A673 (cell line): ENCODE measurements around the gene GALNTL6. TPM values are rescaled to one million over a fixed set of nuclear protein-coding genes. Genes with fewer than 3 reads are reported as not detected.

ENCODE experiments used
- BruUV-seq: library from RNA; stranded (reverse); fragments of 400-500 nt; replicated peaks from 2 replicates; lab custom pipeline; 2021; lab: Mats Ljungman, UMichigan
- CTCF ChIA-PET: fragments of 300-600 bp; sonication (Branson Sonifier 250); formaldehyde crosslinking; loops from one replicate; lab custom pipeline; 2022; ENCODE audit warnings: antibody characterized with exemption; lab: Charles Lee
- POLR2A ChIA-PET: fragments of 300-600 bp; sonication (Branson Sonifier 250); formaldehyde crosslinking; loops from one replicate; lab custom pipeline; 2022; ENCODE audit warnings: antibody characterized with exemption; ENCODE audit not compliant: low non-redundant PET; lab: Charles Lee
- DNase-seq: peaks from one replicate; pipeline ENCODE4 v3.0.0-alpha.2; 2015; ENCODE audit warnings: low spot score
- H3K27ac ChIP-seq: fragments of 200-600 bp; sonication (generic); 2 replicates; pipeline ENCODE4 v1.5.1; 2016; ENCODE audit warnings: mixed run types, low read depth, mild to moderate bottlenecking, mixed read lengths, antibody characterized with exemption, low read length; ENCODE audit not compliant: poor library complexity, severe bottlenecking
- H3K27me3 ChIP-seq: fragments of 200-600 bp; sonication (generic); replicated peaks from 2 replicates; pipeline ENCODE4 v1.6.1; 2017; ENCODE audit warnings: mixed run types, low read depth, mild to moderate bottlenecking, mixed read lengths, antibody characterized with exemption, low read length; ENCODE audit not compliant: insufficient read depth, poor library complexity
- H3K36me3 ChIP-seq: fragments of 200-600 bp; sonication (generic); 2 replicates; pipeline ENCODE4 v1.6.1; 2016; ENCODE audit warnings: mixed run types, mild to moderate bottlenecking, mixed read lengths, antibody characterized with exemption, low read length; ENCODE audit not compliant: insufficient read depth, poor library complexity, severe bottlenecking
- H3K4me1 ChIP-seq: fragments of 200-600 bp; sonication (generic); 2 replicates; pipeline ENCODE4 v1.6.1; 2017; ENCODE audit warnings: mixed run types, mild to moderate bottlenecking, mixed read lengths, antibody characterized with exemption, low read length; ENCODE audit not compliant: insufficient read depth, poor library complexity, severe bottlenecking
- H3K4me3 ChIP-seq: fragments of 200-600 bp; sonication (generic); 2 replicates; pipeline ENCODE4 v1.5.1; 2016; ENCODE audit warnings: low read depth, mixed run types, mild to moderate bottlenecking, mixed read lengths, low read length; ENCODE audit not compliant: poor library complexity, severe bottlenecking
- H3K9me3 ChIP-seq: fragments of 200-600 bp; sonication (generic); 2 replicates; pipeline ENCODE4 v1.6.1; 2016; ENCODE audit warnings: mixed run types, low read depth, mild to moderate bottlenecking, mixed read lengths, antibody characterized with exemption, low read length; ENCODE audit not compliant: poor library complexity, severe bottlenecking
- CTCF ChIP-seq: fragments of 300-800, 200-600 bp; sonication (generic); conservative IDR thresholded peaks from 2 replicates; pipeline ENCODE4 v1.5.1; 2017; ENCODE audit warnings: low read depth, mild to moderate bottlenecking, antibody characterized with exemption, low read length, moderate library complexity, mixed read lengths
- EZH2 ChIP-seq: fragments of 200-600 bp; sonication (generic); IDR thresholded peaks from 2 replicates; pipeline ENCODE4 v1.6.1; 2017; ENCODE audit warnings: borderline replicate concordance, low read depth, mild to moderate bottlenecking, mixed read lengths, antibody characterized with exemption, low read length; ENCODE audit not compliant: poor library complexity, severe bottlenecking
- intact Hi-C: fragments of 100-400 bp; cut with micrococcal nuclease; formaldehyde crosslinking; loops from one replicate; pipeline ENCODE4 v1.10.0; 2022; ENCODE audit not compliant: unreplicated experiment
- total RNA-seq: library from RNA; stranded (reverse); gene quantifications from 2 replicates; pipeline ENCODE4 v1.2.3, GENCODE V29; 2021

The GALNTL6 gene
- total RNA-seq, 1 experiment from 2014 or later: 0.30 TPM

DNA sequence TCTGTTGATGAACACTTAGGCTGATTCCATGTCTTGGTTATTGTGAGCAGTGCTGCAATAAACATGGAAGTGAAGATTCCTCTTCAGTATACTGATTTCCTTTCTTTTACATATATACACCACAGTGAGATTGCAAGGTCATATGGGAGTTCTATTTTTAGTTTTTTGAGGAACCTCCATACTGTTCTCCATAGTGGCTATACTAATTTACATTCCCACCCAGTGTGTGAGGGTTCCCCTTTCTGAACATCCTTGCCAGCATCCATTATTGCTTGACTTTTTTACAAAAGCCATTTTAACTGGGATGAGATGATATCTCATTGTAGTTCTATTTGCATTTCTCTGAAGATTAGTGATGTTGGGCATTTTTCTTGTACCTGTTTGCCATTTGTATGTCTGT is 1274.9 kb downstream of the GALNTL6 start:
- H3K4me1 ChIP-seq: no peaks in the 10 kb centered on the region
- ChIA-PET POLR2A (no interaction called here), CTCF (no interaction called here)
- no peak for TF ChIP-seq EZH2
- no peak for TF ChIP-seq CTCF
- H3K4me3 ChIP-seq: no peak overlapping the region
- intact Hi-C loops: no loop called here
- no peak for DNase-seq
- H3K36me3 ChIP-seq: no peaks in the 10 kb centered on the region
- H3K9me3 ChIP-seq: no peaks in the 10 kb centered on the region
- no TSS peak for BruUV-seq
- H3K27me3 ChIP-seq: no peaks in the 10 kb centered on the region
- no peak overlapping the region for H3K27ac ChIP-seq
